Loucy (cell line): Measurements from ENCODE around the gene PRAC1.

Experiments
- H2AFZ ChIP-seq: fragments of 200-600 bp; sonication (generic); 2 replicates; pipeline ENCODE4 v1.6.0; 2016; ENCODE audit warnings: antibody characterized with exemption, mild to moderate bottlenecking, low read length, moderate library complexity
- H3F3A ChIP-seq: fragments of 200-600 bp; 2 replicates; pipeline ENCODE4 v1.6.0; 2016; ENCODE audit warnings: antibody characterized with exemption, low read depth, mild to moderate bottlenecking
- H3K27me3 ChIP-seq: fragments of 200-600 bp; sonication (generic); 2 replicates; pipeline ENCODE4 v1.6.1; 2014; ENCODE audit warnings: low read length, mild to moderate bottlenecking; ENCODE audit not compliant: insufficient read depth, poor library complexity, severe bottlenecking
- H3K36me3 ChIP-seq: fragments of 200-600 bp; sonication (generic); 2 replicates; pipeline ENCODE4 v1.6.1; 2016; ENCODE audit warnings: low read length; ENCODE audit not compliant: insufficient read depth
- H3K4me1 ChIP-seq: fragments of 200-600 bp; sonication (generic); 2 replicates; pipeline ENCODE4 v1.5.1; 2014; ENCODE audit warnings: low read length, mild to moderate bottlenecking; ENCODE audit not compliant: insufficient read depth, poor library complexity, severe bottlenecking
- H3K4me2 ChIP-seq: fragments of 200-600 bp; sonication (generic); 2 replicates; pipeline ENCODE4 v1.6.0; 2014; ENCODE audit warnings: antibody characterized with exemption, low read length, low read depth, mild to moderate bottlenecking; ENCODE audit not compliant: poor library complexity, severe bottlenecking
- H3K4me3 ChIP-seq: fragments of 200-600 bp; sonication (generic); 2 replicates; pipeline ENCODE4 v1.5.1; 2014; ENCODE audit warnings: low read length, mild to moderate bottlenecking, mixed read lengths; ENCODE audit not compliant: poor library complexity, severe bottlenecking
- H3K79me2 ChIP-seq: fragments of 200-600 bp; sonication (generic); 2 replicates; pipeline ENCODE4 v1.6.1; 2014; ENCODE audit warnings: low read length; ENCODE audit not compliant: insufficient read depth
- H3K9ac ChIP-seq: fragments of 200-600 bp; sonication (generic); 2 replicates; pipeline ENCODE4 v1.6.0; 2014; ENCODE audit warnings: mild to moderate bottlenecking, low read depth, low read length, moderate library complexity; ENCODE audit not compliant: poor library complexity, severe bottlenecking
- H3K9me2 ChIP-seq: fragments of 200-600 bp; sonication (generic); replicated peaks from 2 replicates; pipeline ENCODE4 v1.6.1; 2016; ENCODE audit warnings: low read depth, low read length, mixed read lengths
- H3K9me3 ChIP-seq: fragments of 200-600 bp; sonication (generic); 2 replicates; pipeline ENCODE4 v1.6.1; 2014; ENCODE audit warnings: mild to moderate bottlenecking, antibody characterized with exemption, low read length, low read depth; ENCODE audit not compliant: insufficient read depth
- H4K20me1 ChIP-seq: fragments of 200-600 bp; sonication (generic); 2 replicates; pipeline ENCODE4 v1.6.0; 2014; ENCODE audit warnings: antibody characterized with exemption, low read length, mild to moderate bottlenecking; ENCODE audit not compliant: insufficient read depth, poor library complexity, severe bottlenecking
- EZH2phosphoT487 ChIP-seq: fragments of 200-600 bp; IDR thresholded peaks from 2 replicates; pipeline ENCODE4 v1.6.1; 2018; ENCODE audit warnings: antibody characterized with exemption, mild to moderate bottlenecking, moderate library complexity, borderline replicate concordance
- TF ChIP-seq, protein P1 (sequence below): fragments of 200-600 bp; sonication (generic); conservative IDR thresholded peaks from 2 replicates; pipeline ENCODE4 v1.5.1; 2014; ENCODE audit warnings: mild to moderate bottlenecking, antibody characterized with exemption, low read length

The PRAC1 gene

DNA sequence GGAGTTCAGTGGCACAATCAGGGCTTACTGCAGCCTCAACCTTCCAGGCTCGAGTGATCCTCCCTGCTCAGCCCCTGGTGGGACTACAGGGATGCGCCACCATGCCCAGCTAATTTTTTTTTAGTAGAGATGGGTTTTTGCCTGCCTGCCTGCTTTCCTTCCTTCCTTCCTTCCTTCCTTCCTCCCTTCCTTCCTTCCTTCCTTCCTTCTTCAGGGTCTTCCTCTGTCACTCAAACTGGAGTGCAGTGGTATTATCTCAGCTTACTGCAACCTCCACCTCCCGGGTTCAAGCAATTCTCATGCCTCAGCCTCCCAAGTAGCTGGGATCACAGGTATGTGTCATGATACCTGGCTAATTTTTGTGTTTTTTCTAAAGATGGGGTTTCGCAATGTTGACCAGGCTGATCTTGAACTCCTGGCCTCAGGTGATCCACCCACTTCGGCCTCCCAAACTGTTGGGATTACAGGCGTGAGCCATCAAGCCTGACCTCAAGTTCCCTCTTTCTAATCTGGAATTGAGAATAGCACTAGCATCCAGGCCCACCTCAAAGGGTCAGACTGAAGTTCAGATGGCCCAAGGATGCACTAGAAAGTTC, 45.3 kb downstream of the PRAC1 start:
- Histone ChIP-seq H4K20me1 (peaks cover 1% of the 10 kb centered on the region), H3K27me3 (no peaks in the 10 kb centered on the region), H3K4me3 (no peak overlapping the region), H3K9ac (no peak overlapping the region), H3K36me3 (peaks cover 41% of the 10 kb centered on the region; the same call in 1 of the 2 replicates), H3K79me2 (peaks cover 32% of the 10 kb centered on the region), H3K4me1 (no peaks in the 10 kb centered on the region), H2AFZ (no peak overlapping the region), H3K4me2 (no peak overlapping the region), H3K9me2 (no peaks in the 10 kb centered on the region), H3F3A (no peaks in the 10 kb centered on the region), H3K9me3 (no peaks in the 10 kb centered on the region)
- TF ChIP-seq EZH2phosphoT487, result no peak
- TF ChIP-seq, protein P1, sequence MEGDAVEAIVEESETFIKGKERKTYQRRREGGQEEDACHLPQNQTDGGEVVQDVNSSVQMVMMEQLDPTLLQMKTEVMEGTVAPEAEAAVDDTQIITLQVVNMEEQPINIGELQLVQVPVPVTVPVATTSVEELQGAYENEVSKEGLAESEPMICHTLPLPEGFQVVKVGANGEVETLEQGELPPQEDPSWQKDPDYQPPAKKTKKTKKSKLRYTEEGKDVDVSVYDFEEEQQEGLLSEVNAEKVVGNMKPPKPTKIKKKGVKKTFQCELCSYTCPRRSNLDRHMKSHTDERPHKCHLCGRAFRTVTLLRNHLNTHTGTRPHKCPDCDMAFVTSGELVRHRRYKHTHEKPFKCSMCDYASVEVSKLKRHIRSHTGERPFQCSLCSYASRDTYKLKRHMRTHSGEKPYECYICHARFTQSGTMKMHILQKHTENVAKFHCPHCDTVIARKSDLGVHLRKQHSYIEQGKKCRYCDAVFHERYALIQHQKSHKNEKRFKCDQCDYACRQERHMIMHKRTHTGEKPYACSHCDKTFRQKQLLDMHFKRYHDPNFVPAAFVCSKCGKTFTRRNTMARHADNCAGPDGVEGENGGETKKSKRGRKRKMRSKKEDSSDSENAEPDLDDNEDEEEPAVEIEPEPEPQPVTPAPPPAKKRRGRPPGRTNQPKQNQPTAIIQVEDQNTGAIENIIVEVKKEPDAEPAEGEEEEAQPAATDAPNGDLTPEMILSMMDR, result no peak

DNA sequence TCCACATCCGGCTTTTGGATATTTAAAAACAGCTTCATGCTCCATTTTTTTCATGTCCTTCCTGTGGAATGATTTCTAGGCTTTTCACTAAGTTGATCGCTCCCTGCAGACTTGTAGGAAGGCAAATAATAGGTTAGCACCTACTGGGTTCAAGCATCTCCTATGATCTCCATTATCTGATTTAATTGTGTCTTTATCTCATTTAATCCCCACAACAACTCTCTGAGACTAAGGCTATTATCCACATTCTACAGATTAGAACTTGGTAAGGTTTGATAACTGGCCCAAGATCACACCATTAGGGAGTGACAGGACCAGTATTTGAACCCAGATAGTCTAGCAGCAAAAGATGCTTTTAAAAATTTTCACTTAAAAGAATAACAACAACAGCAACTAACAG, 50.0 kb downstream of the PRAC1 start:
- Histone ChIP-seq H3K4me3 (no peak overlapping the region), H3K27me3 (no peaks in the 10 kb centered on the region), H3F3A (no peaks in the 10 kb centered on the region), H3K4me2 (no peak overlapping the region), H4K20me1 (peaks cover 8% of the 10 kb centered on the region), H3K9me2 (no peaks in the 10 kb centered on the region), H3K9ac (no peak overlapping the region), H3K36me3 (peaks cover 36% of the 10 kb centered on the region; the same call in 1 of the 2 replicates), H3K79me2 (peaks cover 64% of the 10 kb centered on the region), H3K4me1 (no peaks in the 10 kb centered on the region), H2AFZ (no peak overlapping the region), H3K9me3 (no peaks in the 10 kb centered on the region)
- TF ChIP-seq EZH2phosphoT487, result no peak
- TF ChIP-seq, protein P1, result no peak
